Body of pancreas (tissue), 4 donors: ENCODE results near the gene GNRHR.

Source experiments
- CTCF ChIP-seq, 7 experiments: fragments of 450-650 bp in 4 of 7; fragments of 200-600 bp in 3 of 7; sonication (generic) in 3 of 7; IDR thresholded peaks; one replicate each; pipeline ENCODE4 v1.5.1; 2016 to 2019; ENCODE audit warnings: antibody characterized with exemption in 7 of 7
- POLR2A ChIP-seq, 3 donors: fragments of 450-650 bp; IDR thresholded peaks; one replicate each; pipeline ENCODE4 v1.6.1; 2016; ENCODE audit warnings: antibody characterized with exemption in 3 of 3, mild to moderate bottlenecking in 2 of 3

- TF ChIP-seq CTCF (IDR thresholded peaks at IDR 0.05): no peak
- TF ChIP-seq POLR2A (IDR thresholded peaks at IDR 0.05): no peak
These were observed 33.1 kb upstream of the GNRHR start for GRCh38 chr4:67787311-67787710.
